ENCODE results near the gene MCIDAS.

- TF ChIP-seq CTCF (IDR thresholded peaks at IDR 0.05; ENCODE audit: borderline replicate concordance, extremely low read depth, low read length, poor library complexity, severe bottlenecking) (no peak), EZH2 (IDR thresholded peaks at IDR 0.05; ENCODE audit: borderline replicate concordance, low read depth, low read length, severe bottlenecking) (no peak)
Measured at GRCh38 chr5:55222092-55222984, 4.8 kb downstream of the MCIDAS start.

Measured in DND-41 (cell line).